SW480 (cell line): ENCODE data around the gene ZNF236.
"Not testable (repeated sequence)": the region's sequence is repeated elsewhere in the genome, so short reads cannot be mapped to it uniquely, and the experiment has no call there.

Experiments used
- DNase-seq: peaks from one replicate; pipeline ENCODE4 v3.0.0-alpha.2; 2016; ENCODE audit warnings: low spot score

ZNF236 gene

DNA sequence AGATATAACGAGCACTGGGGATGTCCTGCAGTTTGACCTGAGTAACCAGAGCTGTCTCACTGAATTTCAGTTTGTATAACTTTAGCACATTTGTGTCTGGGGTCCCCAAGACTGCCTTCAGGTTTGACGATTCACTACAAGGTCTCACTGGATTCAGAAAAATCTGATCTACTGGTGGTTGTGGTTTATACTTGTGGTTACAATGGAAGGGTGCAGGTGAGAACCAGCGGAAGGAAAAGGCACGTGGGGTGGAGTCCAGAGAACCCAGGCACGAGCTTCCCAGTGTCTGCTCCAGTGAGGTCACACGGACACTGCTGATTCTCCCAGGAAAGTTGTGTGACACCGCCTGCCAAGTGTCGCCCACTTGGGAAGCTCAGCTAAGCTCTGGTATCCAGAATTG is 126.0 kb downstream of the ZNF236 start:
- DNase-seq, result no peak

DNA sequence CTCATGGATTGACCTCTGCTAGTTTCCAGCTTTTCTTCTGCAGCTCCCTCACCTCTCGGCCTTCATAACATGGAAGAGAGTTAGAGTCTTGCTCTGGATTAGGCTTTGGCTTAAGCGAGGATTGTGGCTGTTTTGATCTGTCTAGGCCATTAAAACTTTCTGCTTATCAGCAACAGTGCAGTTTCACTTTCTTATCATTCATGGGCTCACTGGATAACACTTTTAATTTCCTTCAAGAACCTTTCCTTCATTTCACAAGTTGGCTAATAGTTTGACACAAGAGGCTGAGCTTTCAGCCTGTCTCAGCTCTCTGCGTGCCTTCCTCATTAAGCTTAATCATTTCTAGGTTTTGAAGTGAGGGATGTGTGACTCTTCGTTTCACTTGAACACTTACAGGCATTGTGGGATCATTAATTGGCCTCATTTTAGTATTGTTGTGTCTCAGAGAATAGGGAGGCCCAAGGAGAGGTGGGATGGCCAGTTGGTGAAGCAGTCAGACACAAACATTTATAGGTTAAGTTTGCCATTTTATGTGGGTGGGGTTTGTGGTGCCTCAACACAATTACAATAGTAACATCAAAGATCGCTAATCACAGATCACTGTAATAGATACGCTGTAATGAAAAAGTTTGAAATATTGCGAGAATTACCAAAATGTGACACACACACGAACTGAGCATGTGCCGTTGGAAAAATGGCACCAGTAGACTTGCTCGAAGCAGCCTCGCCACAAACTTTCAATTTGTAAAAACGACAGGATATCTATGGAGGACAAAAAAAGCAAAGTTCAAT is 129.3 kb downstream of the ZNF236 start:
- no peak for DNase-seq

- no peak for DNase-seq
These were observed 130.4 kb downstream of the ZNF236 start for GRCh38 chr18:76952747-76953146.

- DNase-seq, result no peak
These were observed 130.8 kb downstream of the ZNF236 start for GRCh38 chr18:76953156-76953555.

DNA sequence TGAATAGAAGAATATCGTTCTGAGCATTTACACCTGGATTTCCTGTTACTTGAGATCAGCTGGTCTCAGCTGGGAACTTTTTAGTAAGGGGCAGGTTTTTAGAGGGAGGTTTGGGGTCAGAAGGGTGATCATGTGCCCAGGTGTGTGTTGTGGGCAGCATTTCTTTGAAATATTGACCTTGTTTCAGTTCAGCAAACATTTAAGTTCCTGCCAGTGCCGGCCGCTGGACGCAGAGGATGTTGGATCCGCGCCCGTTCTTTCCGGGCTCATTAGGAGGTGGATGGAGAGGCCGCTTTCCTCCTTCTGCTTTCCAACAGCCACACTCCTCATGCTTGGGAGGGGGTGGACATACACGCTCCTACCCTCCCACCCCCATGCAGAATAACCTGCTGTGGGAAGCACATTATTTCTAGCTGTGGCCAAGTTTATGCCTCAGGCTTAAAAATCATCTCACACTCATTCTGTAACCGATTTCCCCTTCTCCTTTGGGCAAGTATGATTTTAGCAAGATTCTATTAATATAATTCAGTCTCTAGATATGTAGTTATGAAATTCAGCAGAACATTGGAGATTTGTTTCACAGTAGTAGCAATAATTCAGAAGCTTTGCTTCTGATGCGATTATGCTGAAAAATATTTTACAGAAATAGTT is 131.4 kb downstream of the ZNF236 start:
- DNase-seq, result no peak

- no peak for DNase-seq
These were observed 133.3 kb downstream of the ZNF236 start for GRCh38 chr18:76955524-76956170.

DNA sequence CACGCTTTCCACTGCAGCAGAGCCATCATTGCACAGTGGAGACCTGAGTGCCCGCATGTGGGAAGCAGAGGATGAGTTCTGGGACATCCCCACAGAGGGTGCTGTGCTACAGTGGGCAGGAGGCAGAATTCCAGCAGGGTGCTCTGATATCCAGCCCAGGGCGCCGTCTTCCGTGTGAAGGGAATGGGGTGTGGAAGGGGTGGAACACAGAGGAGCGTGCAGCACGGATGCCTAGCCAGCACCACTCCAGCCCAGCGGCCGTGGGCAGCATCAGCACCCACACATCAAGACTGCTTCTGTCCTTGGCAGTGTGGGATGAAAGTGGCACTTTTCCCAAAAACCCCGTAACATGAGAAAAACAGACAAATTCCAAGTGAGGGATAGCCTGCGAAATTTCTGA is 134.3 kb downstream of the ZNF236 start:
- DNase-seq, result no peak

GRCh38 chr18:76957384-76958355 is 135.3 kb downstream of the ZNF236 start:
- DNase-seq, result no peak

GRCh38 chr18:76958692-76959341 is 136.5 kb downstream of the ZNF236 start:
- DNase-seq, result no peak

DNA sequence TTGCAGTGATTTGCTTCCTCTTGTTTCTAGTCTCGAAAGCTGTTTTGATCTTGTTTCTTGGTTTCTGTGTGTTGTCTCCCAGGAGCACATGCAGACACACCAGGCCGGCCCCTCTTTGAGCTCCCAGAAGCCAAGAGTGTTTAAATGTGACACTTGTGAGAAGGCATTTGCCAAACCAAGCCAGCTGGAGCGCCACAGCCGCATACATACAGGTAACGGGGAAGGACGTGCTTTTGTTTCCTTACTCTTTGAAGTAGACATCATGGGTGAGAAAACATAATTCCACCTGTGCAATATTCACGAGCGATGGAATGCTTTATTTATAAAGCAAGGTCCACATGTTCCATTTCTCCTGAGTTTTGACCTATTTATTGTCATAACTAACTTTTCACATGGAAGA is 137.2 kb downstream of the ZNF236 start:
- DNase-seq, result no peak

GRCh38 chr18:76960528-76961035 is 138.2 kb downstream of the ZNF236 start:
- DNase-seq, result no peak

GRCh38 chr18:76962851-76963250 is 140.5 kb downstream of the ZNF236 start:
- no peak for DNase-seq

DNA sequence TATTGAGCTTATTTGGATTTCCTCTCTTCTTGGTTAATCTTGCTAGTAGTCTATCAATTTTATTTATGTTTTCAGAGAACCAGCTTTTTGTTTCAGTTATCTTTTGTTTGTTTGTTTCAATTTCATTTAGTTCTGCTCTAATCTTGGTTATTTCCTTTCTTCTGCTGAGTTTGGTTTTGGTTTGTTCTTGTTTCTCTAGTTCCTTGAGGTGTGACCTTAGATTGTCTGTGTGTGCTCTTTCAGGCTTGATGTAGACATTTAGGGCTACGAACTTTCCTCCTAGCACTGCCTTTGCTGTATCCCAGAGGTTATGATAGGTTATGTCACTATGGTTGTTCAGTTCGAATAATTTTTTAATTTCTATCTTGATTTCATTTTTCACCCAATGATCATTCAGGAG is 141.6 kb downstream of the ZNF236 start:
- DNase-seq, result no peak

GRCh38 chr18:76965555-76966151 is 143.3 kb downstream of the ZNF236 start:
- DNase-seq, result not testable (repeated sequence)

DNA sequence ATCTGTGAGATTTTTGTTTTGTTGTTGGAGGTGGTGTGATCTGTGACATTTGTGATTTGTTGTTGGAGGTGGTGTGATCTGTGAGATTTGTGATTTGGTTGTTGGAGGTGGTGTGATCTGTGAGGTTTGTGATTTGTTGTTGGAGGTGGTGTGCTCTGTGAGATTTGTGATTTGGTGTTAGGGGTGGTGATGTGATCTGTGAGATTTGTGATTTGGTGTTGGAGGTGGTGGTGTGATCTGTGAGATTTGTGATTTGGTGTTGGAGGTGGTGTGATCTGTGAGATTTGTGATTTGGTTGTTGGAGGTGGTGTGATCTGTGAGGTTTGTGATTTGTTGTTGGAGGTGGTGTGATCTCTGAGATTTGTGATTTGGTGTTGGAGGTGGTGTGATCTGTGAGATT is 144.9 kb downstream of the ZNF236 start:
- not testable (repeated sequence) for DNase-seq

DNA sequence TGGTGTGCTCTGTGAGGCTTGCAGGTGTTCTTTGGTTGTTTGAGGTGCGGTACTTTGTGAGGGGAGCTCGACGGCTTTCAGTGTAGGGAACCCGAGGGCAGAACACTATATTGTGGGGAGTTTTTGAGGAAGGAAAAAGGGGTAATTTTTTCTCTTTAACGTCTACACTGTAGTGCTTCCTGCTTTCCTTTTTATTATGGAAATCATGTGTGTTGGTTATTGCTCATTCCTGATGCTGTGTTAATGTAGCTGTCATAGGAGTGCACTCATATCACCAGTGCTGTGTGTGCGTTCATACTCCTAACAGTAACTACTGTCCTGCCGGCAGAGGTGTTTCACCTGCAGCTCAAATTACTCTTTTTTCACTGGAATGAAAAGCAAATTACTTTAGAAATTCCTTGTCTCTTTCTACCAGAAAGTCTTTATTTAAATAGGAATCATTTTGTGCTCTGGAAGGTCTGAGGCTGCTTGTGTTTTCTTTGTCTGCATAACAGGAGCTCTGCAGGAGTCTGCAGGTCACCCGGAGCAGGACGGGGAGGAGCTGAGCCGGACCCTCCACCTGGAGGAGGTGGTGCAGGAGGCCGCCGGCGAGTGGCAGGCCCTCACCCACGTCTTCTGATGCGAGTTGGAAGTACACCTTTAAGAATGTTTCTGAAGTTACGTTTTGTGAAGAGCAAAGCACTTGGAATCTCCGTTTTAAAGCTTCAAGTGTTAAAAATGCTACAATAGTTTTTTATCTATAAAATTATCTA is 145.5 kb downstream of the ZNF236 start:
- DNase-seq, result no peak

DNA sequence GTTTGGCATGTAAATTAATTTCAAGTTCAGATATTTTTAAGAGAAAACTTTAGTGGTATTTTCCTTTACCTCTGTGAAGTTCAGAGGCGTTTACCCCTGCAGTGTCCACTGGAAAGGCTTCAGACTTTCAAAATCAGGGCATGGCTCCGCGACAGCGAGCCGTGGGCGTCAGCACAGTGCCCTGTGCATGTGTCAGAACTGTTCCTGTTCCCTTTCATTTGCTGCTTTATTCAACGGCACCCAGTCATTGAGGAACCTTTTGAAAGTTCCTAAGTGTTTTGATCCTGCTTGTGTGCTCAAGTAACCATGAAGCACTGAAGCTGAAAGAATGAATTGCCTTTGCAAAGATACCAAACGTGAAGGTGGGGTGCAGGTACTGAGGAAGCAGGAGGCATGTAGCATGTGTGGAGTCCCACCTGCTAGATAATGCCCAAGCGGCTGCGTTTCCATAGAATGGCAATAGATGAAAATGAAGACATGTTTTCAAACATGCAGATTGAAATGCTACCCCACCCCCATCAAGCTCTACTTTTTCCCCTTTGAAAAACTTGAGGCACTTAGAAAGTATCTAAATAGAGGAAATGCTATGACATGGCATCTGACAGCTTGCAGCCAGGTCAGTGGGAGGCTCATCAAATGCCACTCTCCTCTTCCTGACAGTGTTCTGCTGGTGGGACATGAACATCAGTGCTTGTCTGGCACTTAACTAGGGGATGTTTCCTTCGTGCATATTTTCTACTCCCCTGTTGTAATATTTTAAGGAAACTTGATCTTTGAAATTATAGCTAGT is 148.6 kb downstream of the ZNF236 start:
- DNase-seq, result no peak

GRCh38 chr18:76972241-76972640 is 149.9 kb downstream of the ZNF236 start:
- DNase-seq, result no peak

GRCh38 chr18:76972846-76973519 is 150.6 kb downstream of the ZNF236 start:
- DNase-seq, result no peak
